ENCODE data around the gene MAPK8IP1.

Gene MAPK8IP1

GRCh38 chr11:45846974-45847910 lies 38.2 kb upstream of the MAPK8IP1 start, which contains the start of gene CRY2:
CRY2 (plus strand) TSS chr11:45847475; CDS start chr11:45847491, 16 bp downstream.
- no peak for TF ChIP-seq CTCF (IDR thresholded peaks at IDR 0.05; ENCODE audit: low read depth, low read length, missing control alignments)
- DNase-seq (ENCODE audit: low read depth): peak; percentile 90
- peak within 1 kb of the TSS; percentile 76 for H3K4me3 ChIP-seq (ENCODE audit: low read depth, low read length)

- peak overlapping the region; percentile 76 for H3K4me3 ChIP-seq (ENCODE audit: low read depth, low read length)
- no peak for DNase-seq (ENCODE audit: low read depth)
- peak; percentile 30 for TF ChIP-seq CTCF (IDR thresholded peaks at IDR 0.05; ENCODE audit: low read depth, low read length, missing control alignments)
Observed at GRCh38 chr11:45847911-45848316, 37.5 kb upstream of the MAPK8IP1 start.

GRCh38 chr11:45848654-45849081 lies 36.8 kb upstream of the MAPK8IP1 start:
- no peak for TF ChIP-seq CTCF (IDR thresholded peaks at IDR 0.05; ENCODE audit: low read depth, low read length, missing control alignments)
- H3K4me3 ChIP-seq (ENCODE audit: low read depth, low read length): no peak overlapping the region; the same call in 1 of the 2 replicates
- DNase-seq (ENCODE audit: low read depth): no peak

- no peak for DNase-seq (ENCODE audit: low read depth)
- TF ChIP-seq CTCF (IDR thresholded peaks at IDR 0.05; ENCODE audit: low read depth, low read length, missing control alignments): no peak
- H3K4me3 ChIP-seq (ENCODE audit: low read depth, low read length): no peak overlapping the region
Observed at GRCh38 chr11:45850446-45850845, 35.0 kb upstream of the MAPK8IP1 start.

GRCh38 chr11:45851228-45851627 lies 34.2 kb upstream of the MAPK8IP1 start:
- no peak for DNase-seq (ENCODE audit: low read depth)
- no peak overlapping the region for H3K4me3 ChIP-seq (ENCODE audit: low read depth, low read length)
- TF ChIP-seq CTCF (IDR thresholded peaks at IDR 0.05; ENCODE audit: low read depth, low read length, missing control alignments): no peak

- TF ChIP-seq CTCF (IDR thresholded peaks at IDR 0.05; ENCODE audit: low read depth, low read length, missing control alignments): peak; percentile 5
- no peak for DNase-seq (ENCODE audit: low read depth)
- H3K4me3 ChIP-seq (ENCODE audit: low read depth, low read length): no peak overlapping the region
Observed at GRCh38 chr11:45852018-45852711, 33.3 kb upstream of the MAPK8IP1 start.

Measured in GM12864 (cell line).